Neural cell (in vitro differentiated cells): ENCODE data around the gene IFT43. TPM values are rescaled to one million over a fixed set of nuclear protein-coding genes. Genes with fewer than 3 reads are reported as not detected.

Experiments
- H2AFZ ChIP-seq: fragments of 200-600, 300-800 bp; sonication (generic), shearing (Covaris generic); 2 replicates; pipeline ENCODE4 v1.6.0; 2014; ENCODE audit warnings: low read depth, mild to moderate bottlenecking, antibody characterized with exemption, low read length, moderate library complexity
- H3F3A ChIP-seq: fragments of 200-600 bp; shearing (Covaris generic); 2 replicates; pipeline ENCODE4 v1.6.1; 2016; ENCODE audit warnings: mild to moderate bottlenecking, moderate library complexity, mixed read lengths, antibody characterized with exemption, low read length; ENCODE audit not compliant: insufficient read depth, poor library complexity, severe bottlenecking
- H3K27ac ChIP-seq: fragments of 200-600, 300-800 bp; sonication (generic), shearing (Covaris generic); 2 replicates; pipeline ENCODE4 v1.5.1; 2014; ENCODE audit warnings: mild to moderate bottlenecking, low read length, moderate library complexity
- H3K27me3 ChIP-seq: fragments of 300-800, 200-600 bp; sonication (generic), shearing (Covaris generic); 2 replicates; pipeline ENCODE4 v1.6.0; 2014; ENCODE audit warnings: mild to moderate bottlenecking, low read depth, low read length, moderate library complexity; ENCODE audit not compliant: insufficient read depth
- H3K36me3 ChIP-seq: fragments of 300-800, 200-600 bp; sonication (generic), shearing (Covaris generic); 2 replicates; pipeline ENCODE4 v1.5.1; 2014; ENCODE audit warnings: mild to moderate bottlenecking, antibody characterized with exemption, low read length, moderate library complexity; ENCODE audit not compliant: insufficient read depth
- H3K4me2 ChIP-seq: fragments of 300-800, 200-600 bp; sonication (generic), shearing (Covaris generic); 2 replicates; pipeline ENCODE4 v1.6.0; 2014; ENCODE audit warnings: mild to moderate bottlenecking, low read length
- H3K4me3 ChIP-seq: fragments of 300-800, 200-600 bp; sonication (generic), shearing (Covaris generic); 2 replicates; pipeline ENCODE4 v1.5.1; 2014; ENCODE audit warnings: mild to moderate bottlenecking, low read length, moderate library complexity
- H3K79me2 ChIP-seq: fragments of 200-600 bp; shearing (Covaris generic); replicated peaks from 2 replicates; pipeline ENCODE4 v1.6.0; 2014; ENCODE audit warnings: mild to moderate bottlenecking, low read length, moderate library complexity; ENCODE audit not compliant: insufficient read depth
- H3K9ac ChIP-seq: fragments of 300-800, 200-600 bp; sonication (generic), shearing (Covaris generic); 2 replicates; pipeline ENCODE4 v1.6.1; 2016; ENCODE audit warnings: mild to moderate bottlenecking, low read length, mixed read lengths
- H3K9me2 ChIP-seq: fragments of 200-600 bp; shearing (Covaris generic); 2 replicates; pipeline ENCODE4 v1.6.1; 2016; ENCODE audit warnings: mild to moderate bottlenecking, low read length, mixed read lengths; ENCODE audit not compliant: insufficient read depth
- H3K9me3 ChIP-seq: fragments of 200-600, 300-800 bp; sonication (generic), shearing (Covaris generic); 2 replicates; pipeline ENCODE4 v1.6.1; 2016; ENCODE audit warnings: mild to moderate bottlenecking, mixed run types, low read length, moderate library complexity, mixed read lengths
- H4K20me1 ChIP-seq: fragments of 200-600 bp; shearing (Covaris generic); 2 replicates; pipeline ENCODE4 v1.6.1; 2016; ENCODE audit warnings: mild to moderate bottlenecking, mixed run types; ENCODE audit not compliant: insufficient read depth
- CTCF ChIP-seq: fragments of 450-650 bp; IDR thresholded peaks from 2 replicates; pipeline ENCODE4 v1.5.1; 2014; ENCODE audit warnings: antibody characterized with exemption, mild to moderate bottlenecking, moderate library complexity; ENCODE audit not compliant: poor library complexity, severe bottlenecking
- EP300 ChIP-seq: fragments of 450-650 bp; conservative IDR thresholded peaks from 2 replicates; pipeline ENCODE4 v1.6.1; 2014; ENCODE audit warnings: antibody characterized with exemption, mild to moderate bottlenecking, moderate library complexity; ENCODE audit not compliant: poor library complexity, severe bottlenecking
- EZH2 ChIP-seq: fragments of 200-600, 300-800 bp; shearing (Covaris generic), sonication (generic); IDR thresholded peaks from 2 replicates; pipeline ENCODE4 v1.6.1; 2014; ENCODE audit warnings: antibody characterized with exemption, low read length, borderline replicate concordance, mild to moderate bottlenecking; ENCODE audit not compliant: insufficient read depth, poor library complexity, severe bottlenecking
- MXI1 ChIP-seq: fragments of 450-650 bp; conservative IDR thresholded peaks from 2 replicates; pipeline ENCODE4 v1.6.1; 2014; ENCODE audit warnings: antibody characterized with exemption, mild to moderate bottlenecking; ENCODE audit not compliant: poor library complexity, severe bottlenecking
- POLR2AphosphoS5 ChIP-seq: IDR thresholded peaks from 2 replicates; pipeline ENCODE4 v1.6.1; 2012
- RAD21 ChIP-seq: fragments of 450-650 bp; conservative IDR thresholded peaks from 2 replicates; pipeline ENCODE4 v1.6.1; 2014; ENCODE audit warnings: antibody characterized with exemption, mild to moderate bottlenecking, moderate library complexity
- REST ChIP-seq: IDR thresholded peaks from 2 replicates; pipeline ENCODE4 v1.6.1; 2012; ENCODE audit warnings: borderline replicate concordance
- SMC3 ChIP-seq: fragments of 450-650 bp; conservative IDR thresholded peaks from 2 replicates; pipeline ENCODE4 v1.6.1; 2014; ENCODE audit warnings: antibody characterized with exemption, mild to moderate bottlenecking, moderate library complexity; ENCODE audit not compliant: poor library complexity
- TAF1 ChIP-seq: IDR thresholded peaks from 2 replicates; pipeline ENCODE4 v1.6.1; 2012; ENCODE audit warnings: low read depth
- polyA plus RNA-seq: library from polyadenylated mRNA; depleted of rRNA; stranded (reverse); fragments of >200 nt; gene quantifications from 2 replicates; pipeline ENCODE4 v1.2.3, GENCODE V29; 2014

The IFT43 gene
- polyA plus RNA-seq, 1 donor from 2014 or later: 102 TPM

- Histone ChIP-seq H3K79me2 (no peaks in the 10 kb centered on the region), H3K9ac (no peak overlapping the region), H3F3A (no peaks in the 10 kb centered on the region), H2AFZ (no peak overlapping the region), H4K20me1 (no peaks in the 10 kb centered on the region), H3K27ac (no peak overlapping the region), H3K9me2 (no peaks in the 10 kb centered on the region), H3K27me3 (no peaks in the 10 kb centered on the region), H3K36me3 (no peaks in the 10 kb centered on the region), H3K9me3 (no peaks in the 10 kb centered on the region), H3K4me2 (no peak overlapping the region), H3K4me3 (no peak overlapping the region)
- TF ChIP-seq EZH2 (no peak), MXI1 (no peak), EP300 (no peak), TAF1 (no peak), RAD21 (no peak), POLR2AphosphoS5 (no peak), SMC3 (no peak), REST (no peak), CTCF (no peak)
Measured at GRCh38 chr14:76056128-76056527, 70.6 kb downstream of the IFT43 start.

- Histone ChIP-seq H3K4me2 (no peak overlapping the region), H3K9me3 (no peaks in the 10 kb centered on the region), H3K27ac (no peak overlapping the region), H4K20me1 (no peaks in the 10 kb centered on the region), H2AFZ (no peak overlapping the region), H3K9me2 (no peaks in the 10 kb centered on the region), H3F3A (no peaks in the 10 kb centered on the region), H3K4me3 (no peak overlapping the region), H3K9ac (no peak overlapping the region), H3K36me3 (no peaks in the 10 kb centered on the region), H3K27me3 (no peaks in the 10 kb centered on the region), H3K79me2 (no peaks in the 10 kb centered on the region)
- TF ChIP-seq EZH2: no peak
- TF ChIP-seq TAF1: no peak
- TF ChIP-seq POLR2AphosphoS5: no peak
- no peak for TF ChIP-seq MXI1
- no peak for TF ChIP-seq REST
- no peak for TF ChIP-seq RAD21
- no peak for TF ChIP-seq CTCF
- no peak for TF ChIP-seq SMC3
- TF ChIP-seq EP300: no peak
Measured at GRCh38 chr14:76057914-76058313, 72.4 kb downstream of the IFT43 start.
